ENCODE data around the gene GPR55.

- no peak for TF ChIP-seq POLR2A (IDR thresholded peaks at IDR 0.05; ENCODE audit: low read depth, low read length)
- TF ChIP-seq CTCF (IDR thresholded peaks at IDR 0.05; ENCODE audit: extremely low read depth in 1 of 2, insufficient read depth in 1 of 2, low read depth in 1 of 2, low read length in 2 of 2) = no peak
- TF ChIP-seq POLR2AphosphoS5 (IDR thresholded peaks at IDR 0.05; ENCODE audit: insufficient read depth, low read depth, low read length) = no peak
Observed at GRCh38 chr2:230886671-230887071, 38.4 kb downstream of the GPR55 start.

Data from endothelial cell of umbilical vein (primary cell).